ENCODE measurements around the gene CPNE4.

Gene CPNE4

DNA sequence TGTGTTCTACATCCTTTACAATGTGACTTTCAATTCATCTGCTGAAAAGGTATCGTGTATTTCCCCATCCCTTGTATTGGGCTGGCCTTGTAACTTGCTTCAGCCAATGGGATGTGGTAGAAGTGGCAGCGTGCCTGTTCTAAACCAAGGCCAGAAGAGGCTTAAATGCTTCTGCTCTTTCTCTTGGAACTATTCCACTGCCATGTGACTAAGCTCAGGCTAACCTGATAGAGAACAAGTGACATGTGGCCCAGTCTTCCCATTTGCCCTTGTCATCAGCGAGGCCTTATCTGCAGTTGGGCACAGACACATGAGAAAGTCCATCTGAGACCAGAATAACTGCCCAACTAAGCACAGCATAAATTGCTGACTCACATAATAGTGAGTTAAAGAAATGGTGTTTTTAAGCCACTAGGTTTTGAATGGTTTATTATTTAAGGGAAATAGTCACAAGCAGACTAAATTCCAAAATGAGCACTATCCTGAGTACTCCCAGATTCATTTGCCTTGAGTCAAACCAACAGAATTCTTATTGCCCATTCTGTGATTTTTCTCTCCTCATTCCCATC is 230.2 kb downstream of the CPNE4 start:
- no peaks in the 10 kb centered on the region for H3K9me2 ChIP-seq (replicated peaks; ENCODE audit: insufficient read depth, low read length)
- no peaks in the 10 kb centered on the region for H4K20me1 ChIP-seq (ENCODE audit: insufficient read depth, low read length)
- H3K27ac ChIP-seq (ENCODE audit: low read length) = no peak overlapping the region
- H3K36me3 ChIP-seq (replicated peaks; ENCODE audit: insufficient read depth, low read length) = no peaks in the 10 kb centered on the region
- no peaks in the 10 kb centered on the region for H3K4me1 ChIP-seq (ENCODE audit: low read length)
- TF ChIP-seq, protein P1, sequence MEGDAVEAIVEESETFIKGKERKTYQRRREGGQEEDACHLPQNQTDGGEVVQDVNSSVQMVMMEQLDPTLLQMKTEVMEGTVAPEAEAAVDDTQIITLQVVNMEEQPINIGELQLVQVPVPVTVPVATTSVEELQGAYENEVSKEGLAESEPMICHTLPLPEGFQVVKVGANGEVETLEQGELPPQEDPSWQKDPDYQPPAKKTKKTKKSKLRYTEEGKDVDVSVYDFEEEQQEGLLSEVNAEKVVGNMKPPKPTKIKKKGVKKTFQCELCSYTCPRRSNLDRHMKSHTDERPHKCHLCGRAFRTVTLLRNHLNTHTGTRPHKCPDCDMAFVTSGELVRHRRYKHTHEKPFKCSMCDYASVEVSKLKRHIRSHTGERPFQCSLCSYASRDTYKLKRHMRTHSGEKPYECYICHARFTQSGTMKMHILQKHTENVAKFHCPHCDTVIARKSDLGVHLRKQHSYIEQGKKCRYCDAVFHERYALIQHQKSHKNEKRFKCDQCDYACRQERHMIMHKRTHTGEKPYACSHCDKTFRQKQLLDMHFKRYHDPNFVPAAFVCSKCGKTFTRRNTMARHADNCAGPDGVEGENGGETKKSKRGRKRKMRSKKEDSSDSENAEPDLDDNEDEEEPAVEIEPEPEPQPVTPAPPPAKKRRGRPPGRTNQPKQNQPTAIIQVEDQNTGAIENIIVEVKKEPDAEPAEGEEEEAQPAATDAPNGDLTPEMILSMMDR (IDR thresholded peaks at IDR 0.05; ENCODE audit: low read length) = no peak
- TF ChIP-seq EZH2phosphoT487 (IDR thresholded peaks at IDR 0.05; ENCODE audit: low read length) = no peak
- TF ChIP-seq EZH2 (optimal IDR thresholded peaks at IDR 0.05; ENCODE audit: low read depth, low read length) = no peak
- DNase-seq = no peak
- no peaks in the 10 kb centered on the region for H3K79me2 ChIP-seq (ENCODE audit: low read length)
- H3K4me3 ChIP-seq (ENCODE audit: low read length) = no peak overlapping the region
- H3K9me3 ChIP-seq (replicated peaks; ENCODE audit: insufficient read depth, low read length) = no peaks in the 10 kb centered on the region
- no peak overlapping the region for H2AFZ ChIP-seq (ENCODE audit: low read length)
- no peak overlapping the region for H3K4me2 ChIP-seq (ENCODE audit: low read depth, low read length)
- no peaks in the 10 kb centered on the region for H3K27me3 ChIP-seq (replicated peaks; ENCODE audit: insufficient read depth, low read length)
- H3K9ac ChIP-seq (ENCODE audit: low read length) = no peak overlapping the region
- no peaks in the 10 kb centered on the region for H3F3A ChIP-seq (ENCODE audit: insufficient read depth, low read length)

DNA sequence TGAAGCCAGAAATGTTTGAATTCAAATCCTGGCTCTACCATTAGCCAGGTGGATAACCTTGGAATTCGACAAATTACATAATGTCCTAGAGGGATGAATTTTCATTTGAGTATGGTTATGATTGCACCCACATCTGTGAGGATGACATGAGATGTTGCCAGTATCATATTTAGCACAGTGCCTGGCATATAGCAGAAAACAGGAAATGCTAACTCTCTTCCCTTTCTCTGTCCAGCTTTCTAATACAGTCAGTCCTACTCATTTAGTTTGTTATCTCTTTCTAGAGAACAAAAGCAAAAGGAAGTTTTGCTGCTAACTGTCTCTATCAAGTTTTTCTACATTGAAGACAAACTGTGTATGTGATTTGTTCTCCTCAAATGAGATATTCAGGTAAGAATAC is 231.7 kb downstream of the CPNE4 start:
- no peaks in the 10 kb centered on the region for H3K4me1 ChIP-seq (ENCODE audit: low read length)
- H3F3A ChIP-seq (ENCODE audit: insufficient read depth, low read length) = no peaks in the 10 kb centered on the region
- no peaks in the 10 kb centered on the region for H3K9me3 ChIP-seq (replicated peaks; ENCODE audit: insufficient read depth, low read length)
- DNase-seq = no peak
- H3K27ac ChIP-seq (ENCODE audit: low read length) = no peak overlapping the region
- H3K9me2 ChIP-seq (replicated peaks; ENCODE audit: insufficient read depth, low read length) = no peaks in the 10 kb centered on the region
- H3K4me3 ChIP-seq (ENCODE audit: low read length) = no peak overlapping the region
- H3K9ac ChIP-seq (ENCODE audit: low read length) = no peak overlapping the region
- H4K20me1 ChIP-seq (ENCODE audit: insufficient read depth, low read length) = no peaks in the 10 kb centered on the region
- H3K79me2 ChIP-seq (ENCODE audit: low read length) = no peaks in the 10 kb centered on the region
- no peak overlapping the region for H2AFZ ChIP-seq (ENCODE audit: low read length)
- H3K4me2 ChIP-seq (ENCODE audit: low read depth, low read length) = no peak overlapping the region
- TF ChIP-seq EZH2phosphoT487 (IDR thresholded peaks at IDR 0.05; ENCODE audit: low read length) (no peak), EZH2 (optimal IDR thresholded peaks at IDR 0.05; ENCODE audit: low read depth, low read length) (no peak)
- TF ChIP-seq, protein P1 (IDR thresholded peaks at IDR 0.05; ENCODE audit: low read length) = no peak
- H3K36me3 ChIP-seq (replicated peaks; ENCODE audit: insufficient read depth, low read length) = no peaks in the 10 kb centered on the region
- H3K27me3 ChIP-seq (replicated peaks; ENCODE audit: insufficient read depth, low read length) = 0 out of 2 replicates have a peak, but pooled peaks cover under 1% of the 10 kb centered on the region

DNA sequence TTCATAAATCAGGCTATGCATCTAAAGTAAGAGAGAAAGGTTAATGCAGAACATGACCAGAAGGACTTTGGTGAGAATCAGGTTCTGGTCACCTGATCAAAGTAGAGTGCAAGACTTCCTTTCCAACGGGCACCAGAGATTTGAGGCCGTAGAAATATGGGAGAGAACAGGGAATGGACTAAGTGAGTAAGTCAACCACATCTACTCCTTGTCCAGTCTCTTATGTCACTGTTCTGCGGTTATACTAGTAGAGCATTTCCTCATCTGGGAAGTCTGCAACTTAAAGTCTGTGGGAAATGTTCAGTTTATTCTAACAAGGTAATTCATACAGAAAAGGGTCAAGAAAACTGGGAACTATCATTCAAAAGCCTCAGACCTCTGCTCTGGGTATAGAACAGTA is 232.8 kb downstream of the CPNE4 start:
- Histone ChIP-seq H3K9me3 (replicated peaks; ENCODE audit: insufficient read depth, low read length) (no peaks in the 10 kb centered on the region), H3K79me2 (ENCODE audit: low read length) (no peaks in the 10 kb centered on the region), H3K36me3 (replicated peaks; ENCODE audit: insufficient read depth, low read length) (no peaks in the 10 kb centered on the region), H3K27me3 (replicated peaks; ENCODE audit: insufficient read depth, low read length) (peaks cover 8% of the 10 kb centered on the region; the same call in 1 of the 2 replicates), H3K9me2 (replicated peaks; ENCODE audit: insufficient read depth, low read length) (no peaks in the 10 kb centered on the region), H3F3A (ENCODE audit: insufficient read depth, low read length) (peaks cover 6% of the 10 kb centered on the region), H3K4me2 (ENCODE audit: low read depth, low read length) (no peak overlapping the region), H3K4me3 (ENCODE audit: low read length) (no peak overlapping the region), H3K27ac (ENCODE audit: low read length) (no peak overlapping the region), H2AFZ (ENCODE audit: low read length) (no peak overlapping the region), H3K9ac (ENCODE audit: low read length) (no peak overlapping the region), H4K20me1 (ENCODE audit: insufficient read depth, low read length) (peaks cover 4% of the 10 kb centered on the region; the same call in 1 of the 2 replicates), H3K4me1 (ENCODE audit: low read length) (peaks cover 10% of the 10 kb centered on the region)
- TF ChIP-seq EZH2phosphoT487 (IDR thresholded peaks at IDR 0.05; ENCODE audit: low read length) (no peak), EZH2 (optimal IDR thresholded peaks at IDR 0.05; ENCODE audit: low read depth, low read length) (no peak)
- TF ChIP-seq, protein P1 (IDR thresholded peaks at IDR 0.05; ENCODE audit: low read length) = no peak
- no peak for DNase-seq
